Measurements from ENCODE around the gene SERPINE3.

DNA sequence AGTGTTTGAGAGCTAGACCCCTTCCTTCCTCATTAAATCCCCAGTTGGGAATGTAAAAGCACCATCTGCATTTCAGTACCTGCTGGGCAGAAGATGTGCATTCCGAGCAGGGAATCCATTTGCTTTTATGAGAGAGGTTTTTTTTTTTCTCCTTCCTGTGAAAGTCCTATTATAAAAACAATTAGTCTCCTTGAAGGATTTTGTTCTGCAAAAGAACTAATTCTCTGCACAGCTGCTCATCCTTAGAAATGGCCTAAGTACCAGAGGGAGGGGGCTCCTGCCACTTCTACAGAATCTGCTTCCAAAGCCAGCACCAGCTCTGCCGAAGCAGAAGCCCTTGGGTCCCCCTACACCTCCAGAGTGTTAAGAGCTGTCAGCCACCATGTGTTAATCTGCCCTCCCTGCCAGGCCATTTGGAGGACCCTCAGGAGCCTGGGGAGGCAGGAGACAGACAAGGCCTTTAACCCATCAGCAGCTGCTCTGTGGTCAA is 36.4 kb upstream of the SERPINE3 start:
- TF ChIP-seq, protein P1, sequence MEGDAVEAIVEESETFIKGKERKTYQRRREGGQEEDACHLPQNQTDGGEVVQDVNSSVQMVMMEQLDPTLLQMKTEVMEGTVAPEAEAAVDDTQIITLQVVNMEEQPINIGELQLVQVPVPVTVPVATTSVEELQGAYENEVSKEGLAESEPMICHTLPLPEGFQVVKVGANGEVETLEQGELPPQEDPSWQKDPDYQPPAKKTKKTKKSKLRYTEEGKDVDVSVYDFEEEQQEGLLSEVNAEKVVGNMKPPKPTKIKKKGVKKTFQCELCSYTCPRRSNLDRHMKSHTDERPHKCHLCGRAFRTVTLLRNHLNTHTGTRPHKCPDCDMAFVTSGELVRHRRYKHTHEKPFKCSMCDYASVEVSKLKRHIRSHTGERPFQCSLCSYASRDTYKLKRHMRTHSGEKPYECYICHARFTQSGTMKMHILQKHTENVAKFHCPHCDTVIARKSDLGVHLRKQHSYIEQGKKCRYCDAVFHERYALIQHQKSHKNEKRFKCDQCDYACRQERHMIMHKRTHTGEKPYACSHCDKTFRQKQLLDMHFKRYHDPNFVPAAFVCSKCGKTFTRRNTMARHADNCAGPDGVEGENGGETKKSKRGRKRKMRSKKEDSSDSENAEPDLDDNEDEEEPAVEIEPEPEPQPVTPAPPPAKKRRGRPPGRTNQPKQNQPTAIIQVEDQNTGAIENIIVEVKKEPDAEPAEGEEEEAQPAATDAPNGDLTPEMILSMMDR (conservative IDR thresholded peaks at IDR 0.05; ENCODE audit: low read length), result no peak
- TF ChIP-seq EZH2phosphoT487 (IDR thresholded peaks at IDR 0.05; ENCODE audit: borderline replicate concordance, low read depth, low read length), result no peak
